ENCODE results near the gene AIF1L.

- TF ChIP-seq CTCF (IDR thresholded peaks at IDR 0.05; ENCODE audit: low read length) (no peak), EZH2phosphoT487 (IDR thresholded peaks at IDR 0.05; ENCODE audit: low read length) (no peak)
These were observed 53.3 kb downstream of the AIF1L start for GRCh38 chr9:131149688-131150053.

All from MM.1S (cell line).